OCI-LY7 (cell line): ENCODE results near the gene EME2. TPM values are rescaled to one million over a fixed set of nuclear protein-coding genes. Genes with fewer than 3 reads are reported as not detected.

Source experiments
- BruUV-seq: library from RNA; stranded (reverse); fragments of 400-500 nt; replicated peaks from 2 replicates; lab custom pipeline; 2021; lab: Mats Ljungman, UMichigan
- CTCF ChIA-PET: fragments of 300-600 bp; sonication (Branson Sonifier 250); formaldehyde crosslinking; loops from one replicate; lab custom pipeline; 2022; ENCODE audit warnings: antibody characterized with exemption; ENCODE audit not compliant: unreplicated experiment; lab: Charles Lee
- POLR2A ChIA-PET: fragments of 300-600 bp; sonication (Branson Sonifier 250); formaldehyde crosslinking; loops from one replicate; lab custom pipeline; 2022; ENCODE audit warnings: antibody characterized with exemption; lab: Charles Lee
- DNase-seq: peaks from one replicate; pipeline ENCODE4 v3.0.0-alpha.2; 2015; ENCODE audit warnings: low spot score
- H2AFZ ChIP-seq: fragments of 200-600 bp; sonication (generic), shearing (Covaris generic); 2 replicates; pipeline ENCODE4 v1.6.1; 2014; ENCODE audit warnings: mild to moderate bottlenecking, antibody characterized with exemption, low read length, moderate library complexity
- H3K27ac ChIP-seq: fragments of 200-600 bp; sonication (generic); 2 replicates; pipeline ENCODE4 v1.5.1; 2014; ENCODE audit warnings: mixed run types, low read depth, mild to moderate bottlenecking, moderate library complexity, low read length, inconsistent platforms; ENCODE audit not compliant: poor library complexity, severe bottlenecking
- H3K36me3 ChIP-seq: fragments of 200-600 bp; sonication (generic); 2 replicates; pipeline ENCODE4 v1.6.1; 2014; ENCODE audit warnings: mild to moderate bottlenecking, antibody characterized with exemption, low read length, moderate library complexity, mixed read lengths; ENCODE audit not compliant: insufficient read depth
- H3K4me1 ChIP-seq: fragments of 200-600 bp; sonication (generic); 2 replicates; pipeline ENCODE4 v1.5.1; 2014; ENCODE audit warnings: mild to moderate bottlenecking, low read length; ENCODE audit not compliant: insufficient read depth, poor library complexity, severe bottlenecking
- H3K4me2 ChIP-seq: fragments of 200-600 bp; sonication (generic); 2 replicates; pipeline ENCODE4 v1.6.1; 2014; ENCODE audit warnings: mild to moderate bottlenecking, low read length
- H3K4me3 ChIP-seq: fragments of 200-600 bp; sonication (generic); 2 replicates; pipeline ENCODE4 v1.5.1; 2014; ENCODE audit warnings: mild to moderate bottlenecking, low read depth, low read length; ENCODE audit not compliant: poor library complexity, severe bottlenecking
- H3K79me2 ChIP-seq: fragments of 200-600 bp; sonication (generic); 2 replicates; pipeline ENCODE4 v1.6.1; 2016; ENCODE audit warnings: low read depth, mild to moderate bottlenecking, low read length, moderate library complexity, mixed read lengths; ENCODE audit not compliant: insufficient read depth
- H3K9me2 ChIP-seq: fragments of 200-600 bp; sonication (generic); 2 replicates; pipeline ENCODE4 v1.6.1; 2016; ENCODE audit warnings: mild to moderate bottlenecking, low read length, mixed read lengths; ENCODE audit not compliant: insufficient read depth
- H3K9me3 ChIP-seq: fragments of 200-600 bp; sonication (generic); 2 replicates; pipeline ENCODE4 v1.6.1; 2014; ENCODE audit warnings: mild to moderate bottlenecking, mixed run types, low read length, mixed read lengths
- H4K20me1 ChIP-seq: fragments of 200-600 bp; sonication (generic); 2 replicates; pipeline ENCODE4 v1.6.1; 2014; ENCODE audit warnings: mild to moderate bottlenecking, antibody characterized with exemption, low read length, moderate library complexity, mixed read lengths; ENCODE audit not compliant: insufficient read depth
- CTCF ChIP-seq: fragments of 200-600 bp; sonication (generic); conservative IDR thresholded peaks from 2 replicates; pipeline ENCODE4 v1.5.1; 2014; ENCODE audit warnings: mild to moderate bottlenecking, antibody characterized with exemption, low read length, moderate library complexity, mixed read lengths
- EZH2phosphoT487 ChIP-seq: fragments of 200-600 bp; sonication (generic); IDR thresholded peaks from 2 replicates; pipeline ENCODE4 v1.6.1; 2018; ENCODE audit warnings: low read depth, borderline replicate concordance, mild to moderate bottlenecking, mixed run types, antibody characterized with exemption, low read length, moderate library complexity, mixed read lengths
- intact Hi-C: fragments of 100-400 bp; cut with micrococcal nuclease; formaldehyde crosslinking; loops from one replicate; pipeline ENCODE4 v1.10.0; 2022; ENCODE audit not compliant: unreplicated experiment
- total RNA-seq, 2 experiments: library from RNA; depleted of rRNA in 1 of 2; stranded (reverse); fragments of >200 nt in 1 of 2; shearing (Covaris generic) in 1 of 2; gene quantifications; 2 replicates each; pipeline ENCODE4 v1.2.3, GENCODE V29; 2014 to 2022

Gene EME2
- total RNA-seq, 2 experiments from 2014 or later: 23.8 to 48.5 TPM

- CTCF ChIA-PET: no interaction called here
- H4K20me1 ChIP-seq: no peaks in the 10 kb centered on the region; the same call in 1 of the 2 replicates
- H3K4me2 ChIP-seq: no peak overlapping the region
- no peak overlapping the region for H3K4me3 ChIP-seq
- H3K9me2 ChIP-seq: no peaks in the 10 kb centered on the region
- no peaks in the 10 kb centered on the region for H3K9me3 ChIP-seq
- H2AFZ ChIP-seq: no peak overlapping the region
- POLR2A ChIA-PET: no interaction called here
- peaks cover 22% of the 10 kb centered on the region for H3K79me2 ChIP-seq
- intact Hi-C loops: no loop called here
- no peak overlapping the region for H3K27ac ChIP-seq
- TF ChIP-seq EZH2phosphoT487 (no peak), CTCF (no peak)
- no peak for DNase-seq
- BruUV-seq: no TSS peak
- peaks cover 39% of the 10 kb centered on the region; the same call in 1 of the 2 replicates for H3K36me3 ChIP-seq
- peaks cover 6% of the 10 kb centered on the region for H3K4me1 ChIP-seq
These were observed 14.9 kb downstream of the EME2 start for GRCh38 chr16:1787322-1788094.

GRCh38 chr16:1788095-1788707, 15.6 kb downstream of the EME2 start:
- H3K27ac ChIP-seq: no peak overlapping the region
- H3K4me3 ChIP-seq: no peak overlapping the region
- no peak for DNase-seq
- ChIA-PET POLR2A (no interaction called here), CTCF (no interaction called here)
- TF ChIP-seq EZH2phosphoT487: no peak
- no peak for TF ChIP-seq CTCF
- H3K4me1 ChIP-seq: peaks cover 6% of the 10 kb centered on the region
- intact Hi-C loops: no loop called here
- H4K20me1 ChIP-seq: no peaks in the 10 kb centered on the region; the same call in 1 of the 2 replicates
- H3K4me2 ChIP-seq: no peak overlapping the region
- no TSS peak for BruUV-seq
- H2AFZ ChIP-seq: no peak overlapping the region
- no peaks in the 10 kb centered on the region for H3K9me2 ChIP-seq
- H3K36me3 ChIP-seq: peaks cover 39% of the 10 kb centered on the region; the same call in 1 of the 2 replicates
- no peaks in the 10 kb centered on the region for H3K9me3 ChIP-seq
- peaks cover 21% of the 10 kb centered on the region for H3K79me2 ChIP-seq
